Measurements from ENCODE around the gene RPP25.

Gene RPP25

GRCh38 chr15:74956648-74957475, at the start of gene RPP25:
Gene RPP25 (minus strand): TSS chr15:74956772. CDS start chr15:74956583, 189 bp downstream.
- Mint-ChIP-seq H3K9me3 (ENCODE audit: low read depth) (no peaks in the 10 kb centered on the region), H3K36me3 (no peaks in the 10 kb centered on the region), H3K4me3 (peak within 1 kb of the TSS; percentile 78), H3K27ac (peak within 1 kb of the TSS; percentile 28), H3K27me3 (peaks cover 7% of the 10 kb centered on the region), H3K4me1 (ENCODE audit: low read depth) (peaks cover 31% of the 10 kb centered on the region)

- H3K27ac Mint-ChIP-seq = no peak overlapping the region
- H3K4me3 Mint-ChIP-seq = no peak overlapping the region
- no peaks in the 10 kb centered on the region for H3K4me1 Mint-ChIP-seq (ENCODE audit: low read depth)
- H3K36me3 Mint-ChIP-seq = peaks cover 2% of the 10 kb centered on the region
- H3K27me3 Mint-ChIP-seq = peaks cover 21% of the 10 kb centered on the region
- H3K9me3 Mint-ChIP-seq (ENCODE audit: low read depth) = no peaks in the 10 kb centered on the region
Measured at GRCh38 chr15:75002398-75002797, 45.8 kb upstream of the RPP25 start.

GRCh38 chr15:75001310-75001709, 44.7 kb upstream of the RPP25 start:
- H3K27me3 Mint-ChIP-seq = peaks cover 26% of the 10 kb centered on the region
- no peak overlapping the region for H3K27ac Mint-ChIP-seq
- H3K4me1 Mint-ChIP-seq (ENCODE audit: low read depth) = peaks cover 4% of the 10 kb centered on the region
- H3K36me3 Mint-ChIP-seq = peaks cover 2% of the 10 kb centered on the region
- H3K4me3 Mint-ChIP-seq = no peak overlapping the region
- no peaks in the 10 kb centered on the region for H3K9me3 Mint-ChIP-seq (ENCODE audit: low read depth)

GRCh38 chr15:74997543-74997942, 41.0 kb upstream of the RPP25 start:
- no peak overlapping the region for H3K27ac Mint-ChIP-seq
- H3K4me1 Mint-ChIP-seq (ENCODE audit: low read depth) = peaks cover 12% of the 10 kb centered on the region
- H3K4me3 Mint-ChIP-seq = no peak overlapping the region
- H3K36me3 Mint-ChIP-seq = peaks cover 2% of the 10 kb centered on the region
- no peaks in the 10 kb centered on the region for H3K9me3 Mint-ChIP-seq (ENCODE audit: low read depth)
- peaks cover 26% of the 10 kb centered on the region for H3K27me3 Mint-ChIP-seq

- peaks cover 12% of the 10 kb centered on the region for H3K4me1 Mint-ChIP-seq (ENCODE audit: low read depth)
- peak overlapping the region; percentile 81 for H3K4me3 Mint-ChIP-seq
- no peak overlapping the region for H3K27ac Mint-ChIP-seq
- peaks cover 24% of the 10 kb centered on the region for H3K27me3 Mint-ChIP-seq
- H3K9me3 Mint-ChIP-seq (ENCODE audit: low read depth) = no peaks in the 10 kb centered on the region
- H3K36me3 Mint-ChIP-seq = peaks cover 2% of the 10 kb centered on the region
Measured at GRCh38 chr15:74997141-74997540, 40.6 kb upstream of the RPP25 start.

GRCh38 chr15:74995779-74996765, 39.5 kb upstream of the RPP25 start:
- Mint-ChIP-seq H3K4me3 (peak overlapping the region; percentile 81), H3K27ac (no peak overlapping the region), H3K36me3 (peaks cover 2% of the 10 kb centered on the region), H3K27me3 (peaks cover 22% of the 10 kb centered on the region), H3K9me3 (ENCODE audit: low read depth) (no peaks in the 10 kb centered on the region), H3K4me1 (ENCODE audit: low read depth) (peaks cover 12% of the 10 kb centered on the region)

GRCh38 chr15:74995182-74995778, 38.7 kb upstream of the RPP25 start, which contains the start of gene SCAMP5:
Gene SCAMP5 (plus strand): TSS chr15:74995563. CDS start chr15:75011840, 16,277 bp downstream.
- Mint-ChIP-seq H3K9me3 (ENCODE audit: low read depth) (no peaks in the 10 kb centered on the region), H3K36me3 (peaks cover 2% of the 10 kb centered on the region), H3K27me3 (peaks cover 20% of the 10 kb centered on the region), H3K27ac (no peak within 1 kb of the TSS), H3K4me1 (ENCODE audit: low read depth) (peaks cover 12% of the 10 kb centered on the region), H3K4me3 (peak within 1 kb of the TSS; percentile 85)

GRCh38 chr15:74994685-74995084, 38.1 kb upstream of the RPP25 start:
- no peak overlapping the region for H3K27ac Mint-ChIP-seq
- peaks cover 12% of the 10 kb centered on the region for H3K4me1 Mint-ChIP-seq (ENCODE audit: low read depth)
- H3K36me3 Mint-ChIP-seq = peaks cover under 1% of the 10 kb centered on the region
- H3K9me3 Mint-ChIP-seq (ENCODE audit: low read depth) = no peaks in the 10 kb centered on the region
- peaks cover 17% of the 10 kb centered on the region for H3K27me3 Mint-ChIP-seq
- H3K4me3 Mint-ChIP-seq = peak overlapping the region; percentile 85

GRCh38 chr15:74994236-74994635, 37.7 kb upstream of the RPP25 start:
- H3K9me3 Mint-ChIP-seq (ENCODE audit: low read depth) = no peaks in the 10 kb centered on the region
- H3K36me3 Mint-ChIP-seq = no peaks in the 10 kb centered on the region
- H3K27ac Mint-ChIP-seq = no peak overlapping the region
- H3K4me3 Mint-ChIP-seq = no peak overlapping the region
- H3K4me1 Mint-ChIP-seq (ENCODE audit: low read depth) = peaks cover 12% of the 10 kb centered on the region
- H3K27me3 Mint-ChIP-seq = peaks cover 17% of the 10 kb centered on the region

GRCh38 chr15:74992619-74993018, 36.0 kb upstream of the RPP25 start:
- H3K9me3 Mint-ChIP-seq (ENCODE audit: low read depth) = no peaks in the 10 kb centered on the region
- H3K27me3 Mint-ChIP-seq = peaks cover 9% of the 10 kb centered on the region
- H3K36me3 Mint-ChIP-seq = no peaks in the 10 kb centered on the region
- no peak overlapping the region for H3K4me3 Mint-ChIP-seq
- peaks cover 12% of the 10 kb centered on the region for H3K4me1 Mint-ChIP-seq (ENCODE audit: low read depth)
- H3K27ac Mint-ChIP-seq = no peak overlapping the region

GRCh38 chr15:74989527-74989926, 33.0 kb upstream of the RPP25 start:
- Mint-ChIP-seq H3K9me3 (ENCODE audit: low read depth) (no peaks in the 10 kb centered on the region), H3K27me3 (peaks cover 1% of the 10 kb centered on the region), H3K4me3 (no peak overlapping the region), H3K4me1 (ENCODE audit: low read depth) (no peaks in the 10 kb centered on the region), H3K36me3 (no peaks in the 10 kb centered on the region), H3K27ac (no peak overlapping the region)

- Mint-ChIP-seq H3K4me1 (ENCODE audit: low read depth) (peaks cover 8% of the 10 kb centered on the region), H3K27ac (no peak overlapping the region), H3K27me3 (peaks cover 1% of the 10 kb centered on the region), H3K4me3 (no peak overlapping the region), H3K36me3 (no peaks in the 10 kb centered on the region), H3K9me3 (ENCODE audit: low read depth) (no peaks in the 10 kb centered on the region)
Measured at GRCh38 chr15:74988007-74988800, 31.6 kb upstream of the RPP25 start.

- Mint-ChIP-seq H3K27me3 (peaks cover 3% of the 10 kb centered on the region), H3K9me3 (ENCODE audit: low read depth) (no peaks in the 10 kb centered on the region), H3K36me3 (no peaks in the 10 kb centered on the region), H3K27ac (peak overlapping the region; percentile 90), H3K4me3 (peak overlapping the region; percentile 36), H3K4me1 (ENCODE audit: low read depth) (peaks cover 8% of the 10 kb centered on the region)
Measured at GRCh38 chr15:74983725-74984231, 27.2 kb upstream of the RPP25 start.

GRCh38 chr15:74982183-74982582, 25.6 kb upstream of the RPP25 start:
- Mint-ChIP-seq H3K27ac (no peak overlapping the region), H3K4me3 (no peak overlapping the region), H3K4me1 (ENCODE audit: low read depth) (peaks cover 18% of the 10 kb centered on the region), H3K9me3 (ENCODE audit: low read depth) (no peaks in the 10 kb centered on the region), H3K27me3 (peaks cover 3% of the 10 kb centered on the region), H3K36me3 (no peaks in the 10 kb centered on the region)

Data from activated naive CD8-positive, alpha-beta T cell (primary cell).